ENCODE results near the gene BTG4.

DNA sequence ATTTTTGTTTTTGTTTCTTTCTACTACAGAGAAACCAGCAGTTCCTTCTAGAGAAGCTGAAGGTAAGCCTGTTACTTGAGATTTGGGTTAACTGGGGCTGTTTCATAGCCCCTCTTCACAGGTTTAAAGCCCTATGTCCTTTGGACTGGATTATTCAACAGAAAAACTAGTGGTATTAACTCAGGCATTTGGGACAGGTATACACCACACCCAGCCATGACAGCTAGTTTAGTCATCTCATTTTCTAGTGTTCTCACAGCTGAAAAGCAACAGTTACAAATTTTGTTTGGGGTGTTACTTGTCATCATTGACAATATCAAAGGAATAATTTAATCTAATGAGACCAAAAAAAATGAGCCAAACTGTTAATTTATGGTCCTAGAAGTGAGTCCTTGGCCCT is 42.3 kb upstream of the BTG4 start:
- TF ChIP-seq, protein P1, sequence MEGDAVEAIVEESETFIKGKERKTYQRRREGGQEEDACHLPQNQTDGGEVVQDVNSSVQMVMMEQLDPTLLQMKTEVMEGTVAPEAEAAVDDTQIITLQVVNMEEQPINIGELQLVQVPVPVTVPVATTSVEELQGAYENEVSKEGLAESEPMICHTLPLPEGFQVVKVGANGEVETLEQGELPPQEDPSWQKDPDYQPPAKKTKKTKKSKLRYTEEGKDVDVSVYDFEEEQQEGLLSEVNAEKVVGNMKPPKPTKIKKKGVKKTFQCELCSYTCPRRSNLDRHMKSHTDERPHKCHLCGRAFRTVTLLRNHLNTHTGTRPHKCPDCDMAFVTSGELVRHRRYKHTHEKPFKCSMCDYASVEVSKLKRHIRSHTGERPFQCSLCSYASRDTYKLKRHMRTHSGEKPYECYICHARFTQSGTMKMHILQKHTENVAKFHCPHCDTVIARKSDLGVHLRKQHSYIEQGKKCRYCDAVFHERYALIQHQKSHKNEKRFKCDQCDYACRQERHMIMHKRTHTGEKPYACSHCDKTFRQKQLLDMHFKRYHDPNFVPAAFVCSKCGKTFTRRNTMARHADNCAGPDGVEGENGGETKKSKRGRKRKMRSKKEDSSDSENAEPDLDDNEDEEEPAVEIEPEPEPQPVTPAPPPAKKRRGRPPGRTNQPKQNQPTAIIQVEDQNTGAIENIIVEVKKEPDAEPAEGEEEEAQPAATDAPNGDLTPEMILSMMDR (IDR thresholded peaks at IDR 0.05): no peak
- TF ChIP-seq POLR2A (IDR thresholded peaks at IDR 0.05) (no peak), EP300 (IDR thresholded peaks at IDR 0.05) (no peak)
